Right ventricle myocardium superior (tissue), 1 donor: Measurements from ENCODE around the gene ARL13B. TPM values are rescaled to one million over a fixed set of nuclear protein-coding genes. Genes with fewer than 3 reads are reported as not detected.
"Not testable (repeated sequence)": the region's sequence is repeated elsewhere in the genome, so short reads cannot be mapped to it uniquely, and the experiment has no call there.

Experiments
- ATAC-seq: fragments of 200-7000 bp; cut with Tn5 transposase; one replicate; pipeline ENCODE4 v1.9.1; 2020; ENCODE audit warnings: mild to moderate bottlenecking; ENCODE audit not compliant: poor library complexity
- DNase-seq: peaks from one replicate; pipeline ENCODE4 v3.0.0-alpha.2; 2020
- intact Hi-C: fragments of 100-400 bp; cut with DNase I; formaldehyde crosslinking; loops from one replicate; pipeline ENCODE4 v1.11.2; 2022
- total RNA-seq: library from RNA; stranded (reverse); fragmentation: NEBNext Ultra II Directional; extraction: Animal tissue kit (Norgen Biotek cat#: 25700); gene quantifications from one replicate; pipeline ENCODE4 v1.2.1, GENCODE V29; 2021
- donor health status: DM: no; HTN: yes; CAD: no; lungs with severe emphysema.

The ARL13B gene
- total RNA-seq, 1 donor from 2014 or later = 3.0 TPM

- ATAC-seq, intact Hi-C loops, DNase-seq: not testable (repeated sequence)
Observed at GRCh38 chr3:94044100-94044936, 64.4 kb downstream of the ARL13B start.

DNA sequence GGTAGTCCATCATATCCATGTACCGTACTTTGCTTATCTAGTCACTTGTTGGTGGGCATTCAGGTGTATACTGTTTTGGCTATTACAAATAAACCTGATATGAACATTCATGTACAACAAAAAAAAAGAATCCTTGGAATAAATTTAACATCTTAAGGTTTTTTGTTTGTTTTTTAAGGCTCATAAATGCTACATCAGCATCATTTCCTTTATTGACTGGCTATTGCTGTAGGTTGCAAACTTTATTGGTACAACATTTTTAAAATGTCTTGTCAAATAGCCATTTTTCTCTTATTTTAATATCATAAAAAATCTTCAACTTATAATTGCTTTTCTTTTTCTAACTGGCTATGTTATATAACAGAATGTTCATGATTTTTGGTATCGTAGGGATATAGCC is 66.6 kb downstream of the ARL13B start:
- intact Hi-C loops = no loop called here
- DNase-seq = no peak
- no peak for ATAC-seq

DNA sequence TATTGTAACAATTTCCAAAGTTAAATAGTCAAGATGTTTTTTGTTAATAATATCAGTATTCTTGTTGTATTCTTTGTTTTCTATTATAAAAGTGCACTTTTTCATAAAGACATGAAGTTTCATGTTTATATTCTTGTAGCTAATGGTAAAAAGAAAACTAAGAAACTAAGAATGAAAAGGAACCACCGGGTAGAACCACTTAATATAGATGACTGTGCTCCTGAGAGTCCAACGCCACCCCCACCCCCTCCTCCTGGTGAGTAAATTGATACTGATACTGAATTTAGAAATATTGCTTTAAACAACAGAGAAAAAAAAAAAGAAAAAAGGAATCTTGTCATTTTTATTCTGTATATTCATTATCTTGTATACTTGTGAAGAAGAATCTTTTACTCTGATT is 69.3 kb downstream of the ARL13B start:
- intact Hi-C loops = no loop called here
- ATAC-seq (no peak), DNase-seq (no peak)

GRCh38 chr3:94050546-94050945 is 70.6 kb downstream of the ARL13B start:
- intact Hi-C loops = no loop called here
- no peak for ATAC-seq
- no peak for DNase-seq

DNA sequence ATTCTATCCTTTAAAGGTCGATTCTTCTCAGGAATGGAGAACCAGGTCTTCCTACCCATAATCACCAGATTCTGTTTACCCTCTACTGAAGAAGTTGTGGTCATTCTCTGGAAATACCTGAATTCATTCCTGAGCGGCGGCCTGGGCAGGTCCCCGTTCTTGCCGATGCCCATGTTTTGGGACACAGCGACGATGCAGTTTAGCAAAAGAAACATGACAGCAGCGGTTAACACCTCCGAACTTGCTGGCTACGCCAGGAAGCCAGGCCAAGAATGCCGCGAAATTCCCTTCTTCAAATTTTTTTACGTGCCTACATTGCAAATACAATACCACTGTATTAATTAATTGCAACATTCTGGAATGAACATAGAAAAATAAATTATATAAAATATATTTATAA is 81.3 kb downstream of the ARL13B start:
- DNase-seq (no peak), ATAC-seq (no peak)
- intact Hi-C loops = loop anchor here (5.0 kb wide), 1 partner anchor 59 kb away; no protein-coding TSS in a partner anchor

DNA sequence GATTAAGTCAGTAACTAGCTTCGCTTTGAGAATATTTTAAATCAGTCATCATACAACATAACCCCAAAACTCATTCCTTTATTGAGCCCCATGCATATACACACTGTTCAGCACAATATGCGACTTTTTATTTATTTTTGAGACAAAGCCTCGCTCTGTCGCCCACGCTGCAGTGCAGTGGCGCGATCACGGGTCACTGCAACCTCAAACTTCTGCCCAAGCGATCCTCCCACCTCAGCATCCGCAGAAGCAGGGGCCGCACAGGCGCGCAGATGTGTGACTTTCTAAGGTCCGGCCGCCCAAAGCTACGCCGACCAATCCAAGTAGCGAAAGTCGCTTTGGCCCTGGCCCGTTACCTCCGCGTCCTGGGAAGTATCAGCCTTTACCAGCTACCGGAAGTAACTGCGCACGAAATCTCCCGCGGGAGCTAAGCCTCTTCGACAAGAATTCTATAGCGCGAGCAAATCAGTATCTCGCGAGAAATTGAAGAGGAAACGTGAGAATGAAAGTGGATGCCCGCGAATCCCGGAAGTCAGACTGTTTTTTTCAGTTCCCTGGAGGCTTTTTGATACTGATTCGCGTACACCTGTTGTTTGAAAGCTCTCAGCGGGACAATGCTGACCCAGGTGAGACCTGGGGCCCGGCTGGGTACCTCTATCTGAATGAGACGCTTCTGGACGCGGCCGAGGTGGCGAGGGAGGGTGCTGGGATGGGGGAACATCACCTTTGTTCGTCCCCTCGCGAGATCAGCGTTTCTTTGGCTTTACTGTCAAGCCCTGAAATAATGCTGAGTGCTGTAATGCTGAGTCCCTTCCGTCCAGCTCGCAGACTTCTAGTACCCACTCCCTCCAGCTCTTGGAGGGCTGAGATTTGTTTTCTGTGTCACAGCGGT is 82.8 kb downstream of the ARL13B start, which contains the start of the genes DHFR2 and NSUN3:
Gene DHFR2, minus strand, starts transcription at position 404 of the 892 bp plus-strand sequence. CDS start 1,405 bp downstream, outside the sequence.
Gene NSUN3, plus strand, starts transcription at position 549 of the 892 bp plus-strand sequence. Its CDS starts 66 bp downstream, at position 615.
- peak; percentile 95 for DNase-seq
- intact Hi-C loops = loop anchor here (5.0 kb wide), 1 partner anchor 60 kb away; no protein-coding TSS in a partner anchor
- ATAC-seq = peak; percentile 98

DNA sequence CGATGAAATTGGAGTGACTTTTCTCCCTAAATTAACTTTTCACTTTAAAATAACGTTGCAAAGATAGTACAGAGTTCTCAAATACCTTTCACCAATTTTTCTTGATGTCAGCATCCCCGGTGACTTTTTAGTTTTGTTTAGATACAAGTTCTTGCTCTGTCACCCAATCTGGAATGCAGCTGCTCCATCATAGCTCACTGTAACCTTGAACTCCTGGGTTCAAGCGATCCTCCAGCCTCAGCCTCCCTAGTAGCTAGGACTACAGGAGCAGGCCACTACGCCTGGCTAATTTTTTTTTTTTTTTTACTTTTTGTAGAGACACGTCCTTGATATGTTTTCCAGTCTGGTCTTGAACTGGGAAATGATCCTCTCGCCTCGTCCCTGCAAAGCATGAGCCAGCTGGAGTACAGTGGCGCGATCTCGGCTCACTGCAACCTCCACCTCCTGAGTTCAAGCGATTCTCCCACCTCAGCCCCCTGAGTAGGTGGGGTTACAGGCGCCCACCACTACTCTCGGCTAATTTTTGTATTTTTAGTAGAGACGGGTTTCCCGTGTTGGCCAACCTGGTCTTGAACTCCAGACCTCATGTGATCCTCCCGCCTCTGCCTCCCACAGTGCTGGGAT is 83.7 kb downstream of the ARL13B start:
- intact Hi-C loops = loop anchor here (5.0 kb wide), 1 partner anchor 61 kb away; no protein-coding TSS in a partner anchor
- ATAC-seq (no peak), DNase-seq (no peak)

DNA sequence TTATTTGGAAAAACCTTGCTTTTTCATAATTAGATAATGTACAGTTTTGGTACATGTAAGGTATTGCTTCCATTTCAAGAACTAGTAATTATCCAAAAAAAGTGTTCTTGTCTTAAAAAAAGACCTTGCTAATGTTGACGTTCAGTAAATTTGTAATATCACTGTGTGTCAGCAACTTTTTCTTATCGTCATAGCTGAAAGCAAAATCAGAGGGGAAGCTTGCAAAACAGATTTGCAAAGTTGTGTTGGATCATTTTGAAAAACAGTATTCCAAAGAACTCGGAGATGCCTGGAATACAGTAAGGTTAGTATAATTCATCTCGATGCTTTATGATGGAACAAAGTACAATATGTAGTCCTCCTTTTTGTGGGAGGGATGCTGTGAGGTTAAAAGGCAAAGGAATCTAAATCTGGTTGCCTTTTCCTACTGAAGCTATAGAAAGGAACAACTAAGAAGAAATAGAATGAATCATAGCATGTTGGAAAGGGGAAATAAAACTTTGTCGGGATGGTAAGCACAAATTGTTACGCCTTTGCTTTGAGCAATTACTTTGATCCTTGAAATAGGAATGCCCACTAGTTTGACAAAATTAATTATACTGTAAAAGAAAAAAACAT is 84.4 kb downstream of the ARL13B start:
- no peak for ATAC-seq
- intact Hi-C loops = loop anchor here (5.0 kb wide), 1 partner anchor 62 kb away; no protein-coding TSS in a partner anchor

DNA sequence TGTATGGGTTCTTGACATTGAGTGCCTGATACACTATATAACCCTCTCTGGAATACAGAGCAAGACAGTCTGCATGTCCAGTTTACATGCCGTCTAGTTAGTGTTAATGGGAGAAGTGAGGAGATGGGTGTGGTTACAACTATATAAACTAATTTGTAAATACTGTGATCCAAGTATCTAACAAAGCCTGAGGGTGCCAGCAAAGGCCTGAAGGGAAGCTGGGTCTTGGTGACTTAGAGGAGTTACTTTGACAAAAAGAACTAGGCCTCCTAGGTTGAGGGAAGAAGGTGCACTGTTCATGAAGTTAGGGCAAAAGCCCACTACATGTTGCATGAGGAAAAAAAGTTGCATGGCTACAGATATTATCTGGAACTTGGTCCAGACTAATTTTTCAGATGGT is 85.2 kb downstream of the ARL13B start:
- no peak for ATAC-seq

More for the DNA sequence above, 84.4 kb downstream of the ARL13B start:
- DNase-seq = no peak

GRCh38 chr3:94065819-94066480 is 86.0 kb downstream of the ARL13B start:
- intact Hi-C loops = no loop called here
- DNase-seq = no peak
- ATAC-seq = no peak

More for the DNA sequence above, 85.2 kb downstream of the ARL13B start:
- DNase-seq = no peak
- intact Hi-C loops = no loop called here

- no peak for ATAC-seq
- no peak for DNase-seq
- intact Hi-C loops = no loop called here
Observed at GRCh38 chr3:94066506-94067500, 86.8 kb downstream of the ARL13B start.

DNA sequence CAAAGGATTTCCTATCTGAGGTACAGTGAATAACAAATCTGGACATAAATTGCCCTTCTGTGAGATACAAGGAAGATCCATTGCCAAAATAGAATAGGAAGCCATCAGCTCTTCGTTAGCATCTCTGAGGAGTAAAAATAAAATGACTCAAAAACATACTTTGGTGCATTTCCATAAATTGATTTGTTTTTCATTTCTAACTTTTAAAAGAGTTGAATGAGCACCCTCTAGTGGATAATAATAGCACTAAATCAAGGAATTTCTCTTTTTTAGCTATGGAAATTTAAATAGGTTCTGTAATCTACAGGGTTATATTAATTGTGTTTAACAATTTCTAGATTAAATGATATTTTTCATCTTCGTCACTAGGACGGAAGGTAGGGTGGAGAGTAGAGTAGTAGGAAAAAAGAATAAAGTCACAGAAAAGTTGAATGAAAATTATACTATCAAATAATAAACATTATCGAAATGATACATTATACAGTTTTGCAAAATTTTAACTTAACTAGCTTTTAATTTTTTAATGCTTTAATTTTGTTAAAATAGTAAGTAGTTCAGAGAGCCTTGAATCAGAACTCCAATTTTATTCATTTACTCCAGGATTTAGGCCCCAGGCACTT is 89.3 kb downstream of the ARL13B start:
- DNase-seq (no peak), ATAC-seq (no peak)
- intact Hi-C loops = no loop called here

DNA sequence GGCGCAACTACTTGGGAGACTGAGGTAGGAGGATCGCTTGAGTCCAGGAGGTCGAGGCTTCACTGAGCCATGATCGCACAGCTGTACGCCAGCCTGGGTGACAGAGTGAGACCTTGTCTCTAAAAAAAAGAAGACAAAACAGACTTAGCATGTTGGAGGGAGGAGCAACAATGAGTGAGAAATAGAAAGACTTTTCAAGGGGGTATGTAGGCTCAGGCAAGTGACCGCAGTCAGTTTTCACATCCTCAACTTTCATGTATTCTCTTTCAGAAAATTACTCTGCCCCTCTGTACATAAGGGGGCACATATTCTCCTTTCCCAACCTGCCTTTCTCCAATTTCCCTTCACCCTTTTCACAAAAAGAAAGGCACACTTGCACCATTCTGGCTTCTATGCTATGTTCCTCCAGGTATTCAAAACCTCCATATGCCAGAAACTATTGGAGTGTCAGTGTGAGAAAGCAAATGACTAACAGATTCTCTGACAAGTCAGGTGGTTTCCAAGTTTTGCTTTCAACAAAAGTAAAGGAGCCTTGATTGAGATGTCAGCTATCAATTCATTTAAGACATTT is 90.5 kb downstream of the ARL13B start:
- intact Hi-C loops = no loop called here
- DNase-seq (no peak), ATAC-seq (no peak)

- intact Hi-C loops = no loop called here
- no peak for DNase-seq
- ATAC-seq = no peak
Observed at GRCh38 chr3:94071713-94072284, 91.8 kb downstream of the ARL13B start.

GRCh38 chr3:94076055-94076454 is 96.1 kb downstream of the ARL13B start:
- no peak for ATAC-seq
- no peak for DNase-seq
- intact Hi-C loops = no loop called here

GRCh38 chr3:94080552-94080951 is 100.6 kb downstream of the ARL13B start:
- intact Hi-C loops, ATAC-seq, DNase-seq: not testable (repeated sequence)
